NB4 (cell line): Measurements from ENCODE around the gene FBXO11.

Source experiments
- MYC ChIP-seq: IDR thresholded peaks from 2 replicates; pipeline ENCODE4 v1.6.1; 2011; ENCODE audit warnings: low read depth, low read length
- POLR2A ChIP-seq: IDR thresholded peaks from 2 replicates; pipeline ENCODE4 v1.6.1; 2011; ENCODE audit warnings: mild to moderate bottlenecking; ENCODE audit not compliant: insufficient read length; ENCODE audit errors: extremely low read depth
- TF ChIP-seq, protein P1 (sequence below): IDR thresholded peaks from one replicate; pipeline ENCODE4 v1.5.1; 2012; ENCODE audit warnings: low read depth, low read length
- TF ChIP-seq, protein P2 (sequence below): IDR thresholded peaks from 2 replicates; pipeline ENCODE4 v1.6.1; 2011; ENCODE audit warnings: low read depth, low read length

DNA sequence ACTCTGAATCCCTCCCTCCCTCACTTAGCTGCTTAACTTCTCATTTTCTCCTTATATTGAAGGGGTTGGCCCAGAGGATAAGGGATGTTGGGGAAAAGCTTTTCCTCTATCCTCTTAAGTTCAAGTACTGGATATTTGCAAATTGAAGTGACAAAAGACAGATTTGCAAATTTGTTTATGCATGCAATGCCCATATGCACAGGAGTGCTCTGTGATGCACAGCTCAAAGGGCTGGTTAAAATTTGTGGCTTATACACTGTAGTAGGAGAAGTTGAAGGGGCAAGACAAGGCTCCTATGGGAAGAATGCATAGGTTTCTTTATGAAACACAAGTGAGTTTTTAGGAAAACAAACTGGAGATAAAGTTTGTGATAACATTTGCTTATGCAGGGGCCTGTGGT is 131.7 kb downstream of the FBXO11 start:
- TF ChIP-seq, protein P1, sequence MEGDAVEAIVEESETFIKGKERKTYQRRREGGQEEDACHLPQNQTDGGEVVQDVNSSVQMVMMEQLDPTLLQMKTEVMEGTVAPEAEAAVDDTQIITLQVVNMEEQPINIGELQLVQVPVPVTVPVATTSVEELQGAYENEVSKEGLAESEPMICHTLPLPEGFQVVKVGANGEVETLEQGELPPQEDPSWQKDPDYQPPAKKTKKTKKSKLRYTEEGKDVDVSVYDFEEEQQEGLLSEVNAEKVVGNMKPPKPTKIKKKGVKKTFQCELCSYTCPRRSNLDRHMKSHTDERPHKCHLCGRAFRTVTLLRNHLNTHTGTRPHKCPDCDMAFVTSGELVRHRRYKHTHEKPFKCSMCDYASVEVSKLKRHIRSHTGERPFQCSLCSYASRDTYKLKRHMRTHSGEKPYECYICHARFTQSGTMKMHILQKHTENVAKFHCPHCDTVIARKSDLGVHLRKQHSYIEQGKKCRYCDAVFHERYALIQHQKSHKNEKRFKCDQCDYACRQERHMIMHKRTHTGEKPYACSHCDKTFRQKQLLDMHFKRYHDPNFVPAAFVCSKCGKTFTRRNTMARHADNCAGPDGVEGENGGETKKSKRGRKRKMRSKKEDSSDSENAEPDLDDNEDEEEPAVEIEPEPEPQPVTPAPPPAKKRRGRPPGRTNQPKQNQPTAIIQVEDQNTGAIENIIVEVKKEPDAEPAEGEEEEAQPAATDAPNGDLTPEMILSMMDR: no peak
- TF ChIP-seq POLR2A (no peak), MYC (no peak)
- TF ChIP-seq, protein P2, sequence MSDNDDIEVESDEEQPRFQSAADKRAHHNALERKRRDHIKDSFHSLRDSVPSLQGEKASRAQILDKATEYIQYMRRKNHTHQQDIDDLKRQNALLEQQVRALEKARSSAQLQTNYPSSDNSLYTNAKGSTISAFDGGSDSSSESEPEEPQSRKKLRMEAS: no peak
